Tibial artery (tissue), 4 donors: ENCODE results near the gene WWC1.

Experiments used
- DNase-seq, 2 donors: peaks; one replicate each; pipeline ENCODE4 v3.0.0-alpha.2; 2019
- H3K27ac ChIP-seq, 2 donors: fragments of 200-600 bp; sonication (generic) in 1 of 2; 1 replicate in 1 of 2; 2 replicates in 1 of 2; pipeline ENCODE4 v1.5.1; 2018 to 2019; ENCODE audit warnings: mild to moderate bottlenecking in 1 of 2
- H3K27me3 ChIP-seq, 2 donors: fragments of 200-600 bp; sonication (generic) in 1 of 2; one replicate each; pipeline versions ENCODE4 v1.5.1 to v1.6.0; 2016 to 2019
- H3K36me3 ChIP-seq, 3 donors: fragments of 200-600 bp; sonication (generic) in 2 of 3; one replicate each; pipeline ENCODE4 v1.5.1; 2016 to 2019; ENCODE audit warnings: mild to moderate bottlenecking in 2 of 3
- H3K4me1 ChIP-seq, 4 donors: fragments of 200-600 bp; sonication (generic) in 2 of 4; 1 replicate in 3 of 4; 2 replicates in 1 of 4; pipeline ENCODE4 v1.5.1; 2016 to 2019
- H3K4me3 ChIP-seq, 2 donors: fragments of 200-600 bp; sonication (generic) in 1 of 2; 1 replicate in 1 of 2; 2 replicates in 1 of 2; pipeline ENCODE4 v1.5.1; 2018 to 2019; ENCODE audit warnings: mild to moderate bottlenecking in 2 of 2
- H3K9me3 ChIP-seq, 3 donors: fragments of 200-600 bp; sonication (generic) in 1 of 3; one replicate each; pipeline ENCODE4 v1.5.1; 2016 to 2019
- CTCF ChIP-seq, 2 experiments: fragments of 200-600 bp in 1 of 2; fragments of 450-650 bp in 1 of 2; IDR thresholded peaks; one replicate each; pipeline ENCODE4 v1.5.1; 2017 to 2019; ENCODE audit warnings: antibody characterized with exemption in 2 of 2, mild to moderate bottlenecking in 1 of 2, moderate library complexity in 1 of 2
- intact Hi-C: fragments of 100-400 bp; cut with DNase I; formaldehyde crosslinking; loops from one replicate; pipeline ENCODE4 v1.15.0; 2023; ENCODE audit warnings: low total_unique reads

WWC1 gene

GRCh38 chr5:168324859-168325630 lies 33.6 kb downstream of the WWC1 start:
- DNase-seq: peak in 1 of 2 donors; percentile 31
- no peaks in the 10 kb centered on the region for H3K36me3 ChIP-seq
- H3K4me1 ChIP-seq: no peaks in the 10 kb centered on the region
- no peak overlapping the region for H3K27ac ChIP-seq
- intact Hi-C loops: no loop called here
- no peak overlapping the region for H3K4me3 ChIP-seq
- H3K9me3 ChIP-seq: no peaks in the 10 kb centered on the region
- peaks cover 0 to 18% of the 10 kb centered on the region in 2 donors for H3K27me3 ChIP-seq
- TF ChIP-seq CTCF (IDR thresholded peaks at IDR 0.05): no peak

- Histone ChIP-seq H3K36me3 (no peaks in the 10 kb centered on the region), H3K4me3 (no peak overlapping the region), H3K27ac (no peak overlapping the region), H3K9me3 (no peaks in the 10 kb centered on the region), H3K4me1 (no peaks in the 10 kb centered on the region), H3K27me3 (peaks cover 0 to 18% of the 10 kb centered on the region in 2 donors)
- DNase-seq: no peak
- intact Hi-C loops: no loop called here
- no peak for TF ChIP-seq CTCF (IDR thresholded peaks at IDR 0.05)
Observed at GRCh38 chr5:168327019-168327421, 35.6 kb downstream of the WWC1 start.

GRCh38 chr5:168327451-168327850 lies 36.0 kb downstream of the WWC1 start:
- intact Hi-C loops: no loop called here
- Histone ChIP-seq H3K4me3 (no peak overlapping the region), H3K27me3 (peaks cover 0 to 18% of the 10 kb centered on the region in 2 donors), H3K36me3 (no peaks in the 10 kb centered on the region), H3K27ac (no peak overlapping the region), H3K9me3 (no peaks in the 10 kb centered on the region), H3K4me1 (no peaks in the 10 kb centered on the region)
- no peak for TF ChIP-seq CTCF (IDR thresholded peaks at IDR 0.05)
- peak in 1 of 2 donors; percentile 0 for DNase-seq

- Histone ChIP-seq H3K27ac (no peak overlapping the region), H3K36me3 (no peaks in the 10 kb centered on the region), H3K27me3 (peaks cover 0 to 18% of the 10 kb centered on the region in 2 donors), H3K9me3 (no peaks in the 10 kb centered on the region), H3K4me1 (no peaks in the 10 kb centered on the region), H3K4me3 (no peak overlapping the region)
- peak in 1 of 2 donors; percentile 3 for DNase-seq
- TF ChIP-seq CTCF (IDR thresholded peaks at IDR 0.05): no peak
- intact Hi-C loops: no loop called here
Observed at GRCh38 chr5:168327994-168328393, 36.5 kb downstream of the WWC1 start.

- intact Hi-C loops: no loop called here
- TF ChIP-seq CTCF (IDR thresholded peaks at IDR 0.05): no peak
- Histone ChIP-seq H3K27me3 (peaks cover 0 to 17% of the 10 kb centered on the region in 2 donors), H3K4me1 (no peaks in the 10 kb centered on the region), H3K36me3 (no peaks in the 10 kb centered on the region), H3K27ac (no peak overlapping the region), H3K4me3 (no peak overlapping the region), H3K9me3 (no peaks in the 10 kb centered on the region)
- DNase-seq: peak in 1 of 2 donors; percentile 46
Observed at GRCh38 chr5:168328814-168329213, 37.4 kb downstream of the WWC1 start.
